Stimulated activated CD4-positive, alpha-beta T cell treated with anti-CD3 and anti-CD28 coated beads, Interleukin-15, amount 100 ng/mL, for 1 hour (primary cell): ENCODE data around the gene TNS1.

Experiments
- DNase-seq, 2 donors: peaks; one replicate each; pipeline ENCODE4 v3.0.0-alpha.2; 2020; ENCODE audit warnings: low read depth in 1 of 2, low spot score in 1 of 2

Gene TNS1

DNA sequence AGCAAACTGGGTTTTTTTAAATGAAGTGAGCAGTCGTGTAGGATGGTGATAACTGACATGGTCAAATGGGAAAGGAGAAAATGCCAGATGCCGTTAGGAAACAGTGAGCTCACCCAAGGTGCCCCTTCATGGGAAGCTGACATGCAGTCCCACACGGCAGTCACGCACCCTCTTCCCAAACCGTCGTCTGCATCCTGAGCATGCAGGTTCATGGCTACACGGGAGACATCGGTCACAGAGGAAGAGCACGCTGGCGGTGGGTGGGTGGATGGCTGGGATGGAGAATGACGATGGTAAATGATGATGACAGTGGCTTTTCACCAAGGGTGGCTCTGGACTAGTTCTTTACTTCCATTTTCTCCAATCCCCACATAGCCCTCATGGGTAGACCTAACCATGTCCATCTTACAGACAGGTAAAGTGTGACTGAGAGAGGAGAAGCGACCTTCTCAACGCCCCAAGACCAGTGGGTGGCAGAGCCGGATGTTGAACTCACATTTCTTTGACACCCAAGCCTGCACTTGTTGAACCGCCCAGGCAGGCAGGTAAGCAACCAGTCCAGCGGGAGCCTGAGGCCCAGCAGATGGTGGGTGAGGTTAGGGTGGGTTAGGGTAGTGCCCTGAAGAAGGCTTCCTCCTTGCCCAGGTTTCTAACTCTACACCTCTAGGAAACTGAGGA is 44.5 kb downstream of the TNS1 start:
- no peak for DNase-seq

DNA sequence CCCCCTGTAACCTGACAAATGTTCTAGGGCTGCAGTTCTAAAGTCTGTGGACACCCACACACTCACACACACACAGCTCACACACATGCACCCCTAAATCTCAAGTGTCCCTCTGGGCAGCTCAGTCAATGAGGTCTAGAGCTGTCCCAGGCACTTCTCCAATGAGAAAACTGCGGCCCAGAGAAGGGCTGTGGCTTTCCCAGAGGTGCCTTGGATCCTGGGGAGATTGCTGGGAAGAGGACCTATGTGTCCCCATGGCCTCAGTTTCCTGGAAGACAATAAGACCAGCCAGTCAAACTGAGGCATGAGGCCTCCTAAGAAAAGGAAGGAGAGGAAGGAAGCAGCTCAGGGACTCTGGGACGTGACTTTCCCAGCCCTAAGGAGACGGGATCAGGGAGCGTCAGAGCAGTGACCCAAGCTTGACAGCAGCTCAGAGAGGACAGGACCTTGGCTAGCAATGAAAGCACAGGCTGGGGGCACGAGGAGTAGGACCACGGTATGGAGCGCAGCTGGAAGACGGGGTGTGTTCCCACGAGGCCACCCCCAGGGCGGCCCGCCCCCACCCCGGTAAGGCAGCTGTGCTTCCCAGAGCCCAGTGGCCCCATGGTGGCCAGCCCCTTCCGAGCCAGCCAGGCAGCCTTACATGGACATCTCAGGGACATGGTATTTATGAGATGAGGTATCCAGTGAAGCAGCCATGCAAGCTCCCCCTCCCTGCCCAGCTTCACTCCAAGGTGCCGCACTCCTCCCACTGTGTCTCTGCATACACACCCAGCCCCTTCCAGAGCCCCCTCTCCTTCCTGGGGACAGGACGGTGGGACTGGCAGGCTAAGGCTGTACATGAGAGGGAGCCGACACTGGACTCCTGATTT is 46.0 kb downstream of the TNS1 start:
- no peak for DNase-seq

DNA sequence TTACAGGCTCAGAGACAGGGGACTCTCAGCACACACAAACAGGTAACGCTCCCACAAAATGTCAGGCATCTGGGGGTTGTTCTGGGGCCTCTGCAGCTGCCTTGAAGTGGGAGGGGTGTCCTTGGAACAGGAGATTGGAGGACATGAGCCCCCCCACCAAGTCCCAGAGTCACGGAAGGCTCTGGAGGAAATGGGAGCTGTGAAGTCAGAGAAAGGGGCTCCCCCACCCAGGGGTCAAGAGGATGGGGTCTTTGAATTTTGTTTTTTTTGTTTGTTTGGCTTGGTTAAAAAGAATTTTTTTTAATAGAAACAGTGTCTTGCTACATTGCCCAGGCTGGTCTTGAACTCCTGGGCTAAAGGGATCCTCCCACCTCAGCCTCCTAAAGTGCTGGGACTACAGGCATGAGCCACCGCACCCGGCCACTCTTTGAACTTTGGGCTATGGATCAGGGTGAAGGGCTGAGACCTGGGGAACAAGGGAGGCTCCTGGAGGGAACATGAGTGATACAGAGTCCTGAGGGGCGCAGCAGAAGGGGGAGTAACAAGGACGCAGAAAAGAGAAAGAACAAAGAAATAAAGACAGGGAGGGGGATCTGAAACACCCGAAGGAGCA is 46.8 kb downstream of the TNS1 start:
- no peak for DNase-seq

DNA sequence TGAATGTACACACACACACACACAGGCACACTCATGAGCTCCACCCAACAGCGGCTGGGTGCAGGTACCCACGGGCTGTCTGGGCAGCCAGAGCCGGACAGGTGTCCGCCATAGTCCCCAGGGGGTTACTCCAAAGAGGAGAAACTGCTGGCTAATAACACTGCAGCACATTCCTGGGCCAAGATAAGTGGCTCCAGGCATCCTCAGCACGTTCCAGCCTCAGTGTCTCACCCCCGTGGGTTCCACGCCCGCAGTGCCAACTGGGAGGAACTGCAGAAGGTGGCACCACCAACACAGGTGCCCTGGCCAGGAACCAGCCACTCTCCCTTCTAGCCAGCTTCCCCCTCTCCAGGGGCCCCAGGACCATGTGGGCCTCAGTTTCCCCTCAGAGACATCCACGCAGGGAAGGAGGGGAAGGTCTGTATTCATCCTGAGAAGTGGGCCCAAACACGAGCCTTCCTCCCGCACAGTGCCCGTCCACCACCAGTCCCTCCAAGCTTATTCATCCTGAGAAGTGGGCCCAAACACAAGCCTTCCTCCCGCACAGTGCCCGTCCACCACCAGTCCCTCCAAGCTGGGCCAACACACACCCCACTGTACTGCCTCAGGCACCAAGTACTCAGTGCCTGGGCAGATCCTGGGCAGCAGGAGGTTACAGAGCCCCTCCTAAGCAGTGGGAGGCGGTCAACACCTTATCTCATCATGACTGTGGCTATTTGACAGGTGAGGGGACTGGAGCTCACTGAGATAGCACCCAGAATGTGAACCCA is 47.6 kb downstream of the TNS1 start:
- DNase-seq, result no peak

DNA sequence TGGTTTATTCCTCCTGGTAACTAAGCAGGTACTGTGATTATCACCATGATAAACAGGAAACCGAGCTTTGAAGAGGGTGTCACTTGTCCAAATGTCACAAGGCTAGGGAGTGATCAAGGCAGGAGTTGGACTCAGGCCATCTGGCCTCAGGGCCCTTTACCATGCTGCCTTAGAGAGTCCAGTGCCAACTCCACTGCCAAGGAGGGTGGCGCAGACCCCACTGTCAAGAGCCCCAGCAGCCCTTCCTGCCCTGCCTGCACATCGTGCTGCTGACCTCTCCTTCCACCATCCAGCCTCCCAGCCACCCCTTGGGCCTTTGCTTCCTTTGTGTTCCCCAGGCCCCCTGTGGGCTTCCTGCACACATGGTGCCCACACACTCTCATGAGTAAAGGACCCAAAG is 48.3 kb downstream of the TNS1 start:
- DNase-seq, result no peak

DNA sequence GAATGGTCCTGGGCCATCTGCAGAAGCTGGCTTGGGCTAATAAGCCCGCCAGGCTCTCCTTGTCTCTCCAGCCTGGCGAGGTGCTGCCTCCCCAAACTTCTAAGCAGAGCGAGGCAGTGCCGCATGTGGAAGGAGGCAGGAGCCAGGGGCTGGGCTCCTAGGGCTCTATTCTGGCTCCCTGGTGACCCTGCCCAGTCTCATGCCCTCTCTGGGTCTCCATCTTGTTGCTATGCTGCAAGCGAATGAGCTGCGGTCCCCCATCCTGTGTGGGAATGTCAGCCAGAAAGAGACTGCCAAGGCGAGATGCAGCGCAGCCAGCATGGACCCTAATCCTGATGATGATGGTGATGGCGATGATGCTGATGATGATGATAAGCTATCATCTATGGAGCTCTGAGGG is 48.7 kb downstream of the TNS1 start:
- DNase-seq, result no peak

DNA sequence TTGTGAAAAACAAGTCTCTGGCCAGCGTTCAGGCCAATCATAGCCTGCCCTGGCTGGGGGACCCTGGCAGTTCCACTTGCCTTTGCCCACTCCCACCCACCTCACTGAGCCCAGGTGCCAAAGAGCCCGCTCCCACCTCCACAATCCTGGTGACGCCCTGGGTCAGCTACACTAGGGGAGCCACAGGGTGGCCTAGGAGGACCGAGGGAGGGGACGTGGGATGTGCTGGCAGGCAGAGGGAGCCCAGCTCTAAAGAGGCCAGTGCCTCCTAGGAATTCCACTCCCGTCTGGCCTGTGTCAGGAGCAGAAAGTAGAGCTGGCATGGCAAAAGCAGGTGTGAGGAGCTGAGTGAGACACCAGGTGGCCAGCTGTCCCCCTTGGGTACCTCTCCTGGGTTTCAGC is 49.3 kb downstream of the TNS1 start:
- no peak for DNase-seq

DNA sequence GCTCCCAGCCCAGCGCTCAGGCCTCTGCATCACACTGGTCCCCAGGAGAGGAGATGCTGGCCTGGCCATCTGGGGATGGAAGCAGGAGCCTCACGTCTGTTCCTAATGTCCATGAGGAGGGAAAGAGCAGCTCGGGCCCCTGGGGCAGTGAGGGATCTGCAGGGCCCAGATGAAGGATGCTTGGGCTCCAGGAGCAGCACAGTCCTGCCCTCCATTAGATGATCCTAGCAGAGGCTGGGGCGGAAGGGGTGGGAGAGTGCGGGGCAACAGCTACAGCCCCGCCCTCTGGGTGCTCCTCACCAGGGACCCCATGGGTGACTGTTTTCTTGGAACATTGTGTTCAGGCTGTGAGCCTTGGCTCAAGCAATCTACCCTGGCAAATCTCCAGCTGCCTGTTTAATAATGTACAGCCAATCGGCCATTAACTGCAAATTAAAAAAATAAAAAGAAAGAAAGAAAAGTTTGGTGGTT is 49.7 kb downstream of the TNS1 start:
- DNase-seq, result no peak

DNA sequence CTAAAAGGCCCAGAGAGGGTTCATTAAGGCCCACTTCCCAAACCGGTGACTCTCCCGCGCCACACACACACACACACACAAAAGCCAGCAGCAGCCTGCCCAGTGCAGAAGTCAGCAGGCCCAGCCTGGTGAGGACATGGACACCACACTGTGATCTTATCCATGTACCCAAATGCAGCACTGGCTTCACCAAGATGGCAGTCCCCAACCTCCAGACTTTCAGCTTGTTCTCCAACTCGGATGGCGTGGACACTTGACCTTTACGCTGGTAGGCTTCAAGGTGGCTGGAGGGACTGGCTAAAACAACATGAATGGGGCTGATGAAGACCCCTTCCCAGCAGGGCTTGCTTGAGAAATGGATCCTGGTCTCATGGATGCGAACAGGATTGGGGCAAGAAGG is 50.4 kb downstream of the TNS1 start:
- no peak for DNase-seq

DNA sequence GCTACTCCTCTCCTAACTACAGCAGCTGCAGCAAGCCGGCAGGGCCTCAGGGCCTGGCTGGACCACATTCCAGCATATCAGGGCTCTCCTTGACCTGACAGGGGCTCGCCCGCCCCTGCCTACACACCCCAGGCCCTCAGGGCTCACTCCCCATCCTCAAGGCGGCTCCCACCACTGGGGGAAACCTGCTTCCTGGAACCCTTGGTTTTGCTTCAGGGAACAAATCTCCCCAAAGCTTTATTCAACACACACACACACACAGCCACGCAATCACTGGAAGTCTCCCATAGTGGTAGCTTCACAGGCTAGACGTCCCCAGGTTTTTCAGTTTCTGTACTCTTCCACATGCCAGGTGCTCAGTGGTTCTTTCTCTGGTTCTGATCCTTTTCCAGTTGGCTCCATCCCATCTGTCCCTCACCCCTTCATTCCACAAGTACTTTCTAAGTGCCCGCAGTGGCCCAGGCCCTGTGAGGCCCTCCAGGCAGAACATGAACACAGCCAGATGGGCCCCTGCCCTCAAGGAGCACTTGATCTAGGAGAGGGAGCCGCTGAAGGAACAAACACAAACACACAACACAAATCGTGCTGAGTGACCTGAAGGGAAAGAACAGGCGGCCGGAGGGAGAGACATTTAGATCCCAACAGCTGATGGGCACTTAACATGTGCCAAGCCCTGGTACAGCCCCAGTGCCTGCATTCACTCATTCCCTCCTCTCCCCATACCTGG is 51.1 kb downstream of the TNS1 start:
- DNase-seq, result no peak

DNA sequence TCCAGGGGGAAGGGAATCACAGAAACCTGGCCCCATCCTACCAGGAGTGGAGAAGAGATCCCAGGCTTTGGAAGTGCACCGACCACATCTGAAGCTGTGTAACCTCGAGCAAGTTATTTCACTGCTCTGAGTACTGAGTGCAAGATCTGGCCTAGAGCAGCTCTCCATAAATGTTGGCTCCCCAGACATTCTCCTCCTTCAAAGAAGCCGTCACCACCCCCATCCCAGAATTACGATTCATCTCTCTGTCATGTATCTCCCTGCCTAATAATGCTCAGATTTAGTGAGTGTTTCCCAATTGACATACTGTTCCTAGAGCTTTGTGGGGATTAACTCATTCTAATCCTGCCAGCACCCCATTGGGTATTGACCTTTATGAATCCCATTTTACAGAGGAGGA is 51.7 kb downstream of the TNS1 start:
- DNase-seq, result no peak

DNA sequence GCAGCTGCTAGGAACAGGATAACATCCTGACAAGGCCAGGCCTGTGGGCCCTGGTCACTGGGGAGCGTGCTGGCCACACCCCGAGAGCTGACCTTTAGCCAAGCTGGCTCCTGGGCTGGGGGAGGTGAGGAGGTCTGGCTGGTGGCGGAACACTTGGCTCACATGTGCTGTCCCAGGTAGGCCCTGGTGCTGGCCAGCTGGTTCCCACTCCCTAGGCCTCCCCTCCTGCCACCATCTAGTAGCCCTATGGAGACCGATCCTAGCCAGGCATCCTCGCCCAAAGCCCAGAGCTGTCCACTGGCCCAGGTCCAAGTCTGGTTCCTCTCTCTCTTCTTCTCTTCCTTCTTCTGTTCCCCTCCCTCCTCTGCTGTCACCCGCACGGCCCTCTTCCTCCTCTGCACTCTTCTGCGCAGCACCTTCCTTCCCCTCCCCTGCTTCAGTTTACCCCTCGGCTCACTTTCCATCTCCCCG is 52.4 kb downstream of the TNS1 start:
- no peak for DNase-seq

DNA sequence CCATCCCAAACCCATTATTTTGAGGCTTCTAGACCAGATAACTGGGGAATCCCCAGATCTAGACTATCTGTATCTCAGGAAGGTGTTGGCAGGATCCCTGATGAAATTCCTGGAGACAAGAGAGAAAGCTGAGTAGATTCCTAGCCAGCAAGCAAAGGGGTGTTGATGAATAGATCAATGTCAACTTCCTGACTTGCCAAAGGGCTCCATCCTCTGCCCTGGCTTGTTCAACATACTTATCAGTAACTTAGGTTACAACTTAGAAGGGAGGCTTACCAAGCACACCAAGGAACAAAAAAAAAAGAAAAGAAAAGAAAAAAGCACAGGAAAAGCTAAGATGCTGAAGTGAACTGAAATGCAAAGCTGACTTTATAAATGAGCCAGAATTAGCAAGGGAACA is 53.3 kb downstream of the TNS1 start:
- no peak for DNase-seq

DNA sequence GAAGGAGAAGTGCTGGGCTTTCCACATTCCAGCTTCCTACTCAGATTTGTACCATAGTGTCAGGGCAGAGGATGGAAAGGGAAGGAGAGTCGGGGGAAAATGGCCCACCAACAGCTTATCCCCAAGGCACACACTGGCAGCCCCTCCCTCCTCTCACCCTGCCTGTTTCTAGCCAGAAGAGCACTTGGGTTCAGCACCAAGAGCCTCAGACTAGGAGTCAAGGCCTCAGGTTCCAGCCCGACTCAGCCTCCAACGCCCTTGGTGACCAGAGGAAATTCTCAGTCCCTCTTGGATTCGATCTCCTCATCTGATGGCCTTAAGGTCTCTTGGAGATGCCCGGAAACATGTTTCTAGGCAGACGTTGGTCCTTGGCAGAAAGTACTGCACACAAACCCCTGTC is 53.9 kb downstream of the TNS1 start:
- DNase-seq, result no peak

DNA sequence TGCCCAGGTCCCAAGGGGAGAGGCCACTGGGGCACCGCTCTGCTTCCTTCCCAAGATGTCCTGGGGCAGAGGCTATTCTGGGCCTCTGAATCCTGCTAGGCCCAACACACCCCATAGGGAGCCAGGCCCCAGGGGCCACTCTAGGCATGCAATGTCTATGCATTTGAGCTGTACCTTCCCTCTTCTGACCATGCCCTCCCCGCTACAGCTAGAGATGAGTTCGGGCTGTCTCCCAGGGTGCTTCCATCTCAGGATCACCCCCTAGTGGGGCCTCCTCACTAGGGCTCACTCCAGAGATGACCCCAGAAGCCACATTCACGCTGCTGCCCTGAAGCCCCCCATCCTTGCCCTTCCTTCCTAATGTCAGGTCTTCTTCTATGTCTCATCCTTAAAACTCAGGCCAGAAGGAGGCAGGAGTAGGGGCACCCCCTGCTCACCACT is 54.4 kb downstream of the TNS1 start:
- DNase-seq, result no peak

DNA sequence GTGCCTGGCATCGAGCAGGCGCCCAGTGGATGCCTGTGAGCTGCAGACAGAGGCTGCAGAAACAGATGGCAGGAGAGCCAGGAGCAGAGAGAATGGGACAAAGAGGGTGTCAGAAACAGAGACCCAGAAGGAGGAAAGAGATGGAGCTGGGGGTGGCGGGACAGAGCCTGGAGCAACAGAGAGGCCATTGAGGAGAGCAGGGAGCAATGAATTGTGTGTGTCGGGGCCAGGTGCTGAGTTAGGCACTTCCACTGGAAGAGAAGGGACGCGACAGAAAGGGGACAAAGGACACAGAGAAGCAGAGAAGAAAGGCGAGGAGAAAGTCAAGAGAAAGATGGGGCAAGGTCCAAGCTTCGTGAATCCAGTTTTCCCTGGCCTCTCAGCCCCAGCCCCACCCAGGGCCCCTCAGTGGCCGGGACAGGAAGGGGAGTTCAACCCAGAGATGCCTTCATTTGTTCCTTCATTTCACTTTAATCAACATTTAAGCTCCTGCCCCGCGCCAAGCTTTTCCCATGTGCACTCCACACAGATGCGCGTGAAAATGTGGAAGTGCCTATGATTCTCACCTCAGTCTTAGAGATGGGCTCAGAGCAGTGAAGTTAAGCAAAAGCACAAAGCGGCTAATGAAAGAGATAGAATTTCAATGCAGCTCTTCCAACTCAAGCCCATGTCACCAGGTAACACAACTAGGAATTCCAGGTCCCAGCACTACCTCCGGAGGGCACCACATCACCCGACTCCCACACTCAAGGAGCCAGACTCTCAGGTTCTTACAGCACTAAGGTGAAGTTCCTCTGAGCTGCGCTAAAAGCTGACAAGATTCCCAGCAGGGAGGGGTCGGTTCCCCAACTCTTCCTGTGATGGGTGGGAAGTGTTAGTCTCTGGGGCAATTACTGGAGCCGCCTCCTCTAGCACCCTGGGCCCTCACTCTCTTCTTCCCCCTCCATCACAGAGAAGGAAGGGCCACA is 55.1 kb downstream of the TNS1 start:
- DNase-seq, result no peak

DNA sequence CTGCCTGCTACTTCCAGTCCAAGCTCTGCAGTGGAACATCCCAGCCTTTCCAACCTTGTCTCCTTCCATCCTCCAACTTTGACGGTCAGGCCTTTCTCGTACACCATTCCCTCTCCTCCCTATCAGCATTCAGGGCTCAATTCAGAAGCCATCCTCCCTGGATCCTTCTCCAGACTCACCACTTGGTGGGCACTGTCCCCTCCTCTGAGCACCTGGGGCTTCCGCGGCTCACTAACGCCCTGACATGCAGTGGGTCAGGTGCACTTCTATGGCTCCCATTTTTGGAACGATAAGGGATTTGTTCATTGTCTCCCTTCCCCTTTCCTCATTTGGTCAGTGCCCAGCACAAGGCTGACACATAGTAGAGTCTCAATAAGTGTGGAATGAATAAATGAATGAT is 56.7 kb downstream of the TNS1 start:
- DNase-seq, result no peak

DNA sequence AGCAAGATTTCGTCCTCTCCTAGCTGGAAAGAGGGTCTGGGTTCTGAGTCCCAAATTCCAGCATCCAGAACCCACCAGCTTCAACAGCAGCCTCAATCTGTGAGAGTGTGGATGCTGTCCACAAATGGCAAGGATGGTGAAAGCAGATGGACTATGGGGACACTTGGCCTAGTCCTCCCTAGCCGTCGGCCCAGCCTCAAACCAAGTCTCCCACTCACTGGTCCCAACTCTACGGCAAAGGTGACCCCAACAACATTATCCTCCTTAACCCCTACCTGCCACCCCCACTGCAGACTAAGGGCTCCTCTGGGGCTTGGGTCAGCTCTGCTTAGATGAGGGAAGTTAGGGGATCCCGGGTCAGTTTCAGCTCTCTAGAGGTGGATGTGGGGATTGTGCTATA is 57.3 kb downstream of the TNS1 start:
- DNase-seq, result no peak

DNA sequence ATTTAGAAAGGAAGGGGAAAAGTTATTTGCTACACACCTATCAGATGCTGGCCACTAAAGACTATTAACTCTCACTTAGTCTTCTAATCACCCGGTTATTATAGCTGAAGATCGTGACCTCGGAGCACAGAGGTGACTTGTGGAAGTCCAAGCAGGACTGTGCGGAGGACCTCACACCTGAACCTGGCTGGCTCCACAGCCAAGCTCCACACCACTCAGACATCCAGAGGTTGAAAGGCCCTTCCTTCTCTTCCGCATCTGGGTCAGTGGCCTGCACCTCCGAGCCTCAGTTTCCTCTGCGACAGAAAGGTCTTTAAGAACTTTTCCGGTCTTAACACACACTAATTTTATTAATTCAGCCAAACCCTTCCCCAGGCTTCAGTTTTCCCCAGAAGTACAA is 57.9 kb downstream of the TNS1 start:
- no peak for DNase-seq
